HK-2 (cell line): ENCODE data around the gene MRPL40.

Experiments used
- DNase-seq: peaks from one replicate; pipeline ENCODE4 v3.0.0-alpha.2; 2018; ENCODE audit not compliant: unreplicated experiment

MRPL40 gene

GRCh38 chr22:19432133-19432851 is at the start of gene MRPL40:
Gene MRPL40 (plus strand): TSS chr22:19432545. CDS start chr22:19432555, 10 bp downstream.
- peak; percentile 91 for DNase-seq

GRCh38 chr22:19383292-19383691 is 49.1 kb upstream of the MRPL40 start:
- no peak for DNase-seq

GRCh38 chr22:19385221-19385906 is 47.0 kb upstream of the MRPL40 start:
- no peak for DNase-seq

GRCh38 chr22:19386248-19386647 is 46.1 kb upstream of the MRPL40 start:
- no peak for DNase-seq

GRCh38 chr22:19387038-19387437 is 45.3 kb upstream of the MRPL40 start:
- no peak for DNase-seq

GRCh38 chr22:19387575-19387974 is 44.8 kb upstream of the MRPL40 start:
- DNase-seq: no peak

GRCh38 chr22:19393704-19394103 is 38.6 kb upstream of the MRPL40 start:
- DNase-seq: no peak

- no peak for DNase-seq
Measured at GRCh38 chr22:19394274-19395050, 37.9 kb upstream of the MRPL40 start.

GRCh38 chr22:19395276-19395675 is 37.1 kb upstream of the MRPL40 start:
- no peak for DNase-seq

GRCh38 chr22:19396561-19396933 is 35.8 kb upstream of the MRPL40 start:
- DNase-seq: no peak

- DNase-seq: no peak
Measured at GRCh38 chr22:19396934-19397733, 35.2 kb upstream of the MRPL40 start.

GRCh38 chr22:19397734-19398104 is 34.6 kb upstream of the MRPL40 start:
- DNase-seq: no peak

GRCh38 chr22:19398206-19398605 is 34.1 kb upstream of the MRPL40 start:
- no peak for DNase-seq

- no peak for DNase-seq
Measured at GRCh38 chr22:19398652-19399051, 33.7 kb upstream of the MRPL40 start.

- no peak for DNase-seq
Measured at GRCh38 chr22:19400881-19401280, 31.5 kb upstream of the MRPL40 start.

- no peak for DNase-seq
Measured at GRCh38 chr22:19401483-19401882, 30.9 kb upstream of the MRPL40 start.

GRCh38 chr22:19402642-19403191 is 29.6 kb upstream of the MRPL40 start:
- DNase-seq: no peak

- no peak for DNase-seq
Measured at GRCh38 chr22:19404676-19405075, 27.7 kb upstream of the MRPL40 start.

GRCh38 chr22:19405133-19405532 is 27.2 kb upstream of the MRPL40 start:
- DNase-seq: no peak

GRCh38 chr22:19405652-19406051 is 26.7 kb upstream of the MRPL40 start:
- DNase-seq: no peak

- no peak for DNase-seq
Measured at GRCh38 chr22:19406281-19406811, 26.0 kb upstream of the MRPL40 start.
